K562 (cell line): ENCODE data around the gene SNX30. TPM values are rescaled to one million over a fixed set of nuclear protein-coding genes. Genes with fewer than 3 reads are reported as not detected.

Source experiments
- ATAC-seq: fragments of 200-7000 bp; cut with Tn5 transposase; 3 replicates; pipeline ENCODE4 v1.9.1; 2020; ENCODE audit warnings: moderate library complexity
- BruUV-seq: library from RNA; stranded (reverse); fragments of 400-500 nt; replicated peaks from 2 replicates; lab custom pipeline; 2021; lab: Mats Ljungman, UMichigan
- CTCF ChIA-PET: fragments of 300-600 bp; formaldehyde crosslinking; extraction: SDS; loops from one replicate; lab custom pipeline; 2021; ENCODE audit warnings: low intra/inter-chr PET ratio; lab: Yijun Ruan, JAX
- POLR2A ChIA-PET: fragments of 300-600, 350-650 bp; sonication (Branson Sonifier 250); formaldehyde crosslinking; extraction: SDS; loops from one replicate; lab custom pipeline; 2021; ENCODE audit warnings: antibody characterized with exemption, inconsistent platforms; lab: Yijun Ruan, JAX
- DNase-seq, 4 experiments: peaks; one replicate each; pipeline versions ENCODE4 v3.0.0 to v3.0.0-alpha.2; 2011 to 2018; ENCODE audit warnings: low spot score in 3 of 4, mixed read lengths in 3 of 4; ENCODE audit errors: extremely low read depth in 1 of 4
- FAIRE-seq: peaks from 2 replicates; lab custom pipeline; 2011; peaks lifted over from hg19 to GRCh38; lab: Jason Lieb, UNC
- H2AFZ ChIP-seq: 2 replicates; pipeline ENCODE4 v1.6.0; 2011; ENCODE audit warnings: low read depth, low read length, control low read depth, inconsistent platforms
- H3K27ac ChIP-seq: fragments of 200-600 bp; 3 replicates; pipeline ENCODE4 v1.8.0; 2011; ENCODE audit warnings: low read depth, mild to moderate bottlenecking, control low read depth, inconsistent platforms, low read length, moderate library complexity, mixed read lengths; ENCODE audit errors: extremely low read depth
- H3K27me3 ChIP-seq, 2 experiments: fragments of 300-600 bp in 1 of 2; 2 replicates in 1 of 2; 3 replicates in 1 of 2; pipeline versions ENCODE4 v1.6.0 to v1.8.0; 2011; ENCODE audit warnings: inconsistent platforms in 2 of 2, low read length in 2 of 2, mild to moderate bottlenecking in 1 of 2, mixed read lengths in 1 of 2, moderate library complexity in 1 of 2; ENCODE audit not compliant: control insufficient read depth in 2 of 2, insufficient read depth in 2 of 2
- H3K36me3 ChIP-seq: fragments of 300-600 bp; 3 replicates; pipeline ENCODE4 v1.8.0; 2011; ENCODE audit warnings: mild to moderate bottlenecking, low read length, inconsistent platforms; ENCODE audit not compliant: control insufficient read depth, insufficient read depth
- H3K4me1 ChIP-seq, 2 experiments: fragments of 200-600 bp in 1 of 2; replicated peaks in 1 of 2; 2 replicates in 1 of 2; 3 replicates in 1 of 2; pipeline versions ENCODE4 v1.5.1 to v1.8.0; 2011; ENCODE audit warnings: inconsistent platforms in 2 of 2, low read length in 2 of 2, mild to moderate bottlenecking in 1 of 2, mixed read lengths in 1 of 2, moderate library complexity in 1 of 2; ENCODE audit not compliant: control insufficient read depth in 2 of 2, insufficient read depth in 2 of 2
- H3K4me2 ChIP-seq: 2 replicates; pipeline ENCODE4 v1.6.1; 2011; ENCODE audit warnings: low read length, control low read depth, inconsistent platforms, mixed read lengths; ENCODE audit not compliant: insufficient read depth
- H3K4me3 ChIP-seq: fragments of 200-600 bp; sonication (generic), shearing (Covaris generic); 2 replicates; pipeline ENCODE4 v1.5.1; 2016; ENCODE audit warnings: control low read depth, inconsistent platforms
- H3K79me2 ChIP-seq: fragments of 200-600 bp; 3 replicates; pipeline ENCODE4 v1.8.0; 2011; ENCODE audit warnings: low read length, inconsistent platforms; ENCODE audit not compliant: control insufficient read depth, insufficient read depth
- H3K9ac ChIP-seq, 2 experiments: 2 replicates each; pipeline versions ENCODE4 v1.6.0 to v1.6.1; 2011; ENCODE audit warnings: low read depth in 2 of 2, low read length in 2 of 2, control low read depth in 1 of 2, inconsistent platforms in 1 of 2, mild to moderate bottlenecking in 1 of 2, mixed read lengths in 1 of 2; ENCODE audit not compliant: insufficient read depth in 1 of 2
- H3K9me1 ChIP-seq: one replicate; pipeline ENCODE4 v1.6.0; 2011; ENCODE audit warnings: inconsistent platforms, mild to moderate bottlenecking, low read length, moderate library complexity; ENCODE audit not compliant: control insufficient read depth, insufficient read depth
- H3K9me3 ChIP-seq: replicated peaks from 2 replicates; pipeline ENCODE4 v1.5.1; 2011; ENCODE audit warnings: low read depth, low read length, inconsistent platforms; ENCODE audit not compliant: control insufficient read depth, insufficient read depth
- H4K20me1 ChIP-seq: replicated peaks from 2 replicates; pipeline ENCODE4 v1.6.1; 2011; ENCODE audit warnings: low read length, inconsistent platforms, mixed read lengths; ENCODE audit not compliant: control insufficient read depth, insufficient read depth
- C11orf30 ChIP-seq: fragments of 450-650 bp; IDR thresholded peaks from 2 replicates; pipeline ENCODE4 v1.6.1; 2016; ENCODE audit warnings: low read depth, mild to moderate bottlenecking
- CHD2 ChIP-seq: IDR thresholded peaks from 2 replicates; pipeline ENCODE4 v1.6.1; 2011; ENCODE audit warnings: low read depth, low read length
- COPS2 ChIP-seq: fragments of 450-650 bp; conservative IDR thresholded peaks from 2 replicates; pipeline ENCODE4 v1.6.1; 2016; ENCODE audit warnings: mild to moderate bottlenecking, moderate library complexity
- HDAC3 ChIP-seq: fragments of 450-650 bp; IDR thresholded peaks from 2 replicates; pipeline ENCODE4 v1.6.1; 2018; ENCODE audit warnings: borderline replicate concordance, mild to moderate bottlenecking, moderate library complexity; ENCODE audit not compliant: partially characterized antibody
- HNRNPL ChIP-seq: fragments of 200-400 bp; formaldehyde crosslinking; IDR thresholded peaks from 2 replicates; pipeline ENCODE4 v1.6.1; 2017; ENCODE audit warnings: low read depth, mild to moderate bottlenecking, low read length
- MEIS2 ChIP-seq: fragments of 450-650 bp; IDR thresholded peaks from 2 replicates; pipeline ENCODE4 v1.6.1; 2014; ENCODE audit warnings: mild to moderate bottlenecking; ENCODE audit not compliant: partially characterized antibody
- PHF20 ChIP-seq: fragments of 450-650 bp; IDR thresholded peaks from 2 replicates; pipeline ENCODE4 v1.6.1; 2018; ENCODE audit not compliant: partially characterized antibody
- RFX7 ChIP-seq: fragments of 250-450 bp; sonication (Bioruptor Pico); IDR thresholded peaks from 2 replicates; pipeline ENCODE4 v1.5.1; 2021; ENCODE audit warnings: mild to moderate bottlenecking
- SMARCC2 ChIP-seq: fragments of 450-650 bp; IDR thresholded peaks from 2 replicates; pipeline ENCODE4 v1.6.1; 2017; ENCODE audit warnings: antibody characterized with exemption, moderate library complexity, mild to moderate bottlenecking, low read depth
- SRF ChIP-seq, 2 experiments: fragments of 250-450, 450-650 bp in 1 of 2; sonication (Bioruptor Pico) in 1 of 2; sonication (generic) in 1 of 2; formaldehyde crosslinking; IDR thresholded peaks; 2 replicates each; pipeline versions ENCODE4 v1.5.0 to v1.5.1; 2020 to 2022; ENCODE audit warnings: mild to moderate bottlenecking in 1 of 2, missing genetic modification reagents in 1 of 2
- TCF7L2 ChIP-seq: fragments of 150-350 bp; IDR thresholded peaks from 2 replicates; pipeline ENCODE4 v1.6.1; 2016; ENCODE audit warnings: low read depth, mild to moderate bottlenecking, low read length, moderate library complexity
- ZEB2 ChIP-seq: fragments of 450-650 bp; IDR thresholded peaks from 2 replicates; pipeline ENCODE4 v1.6.1; 2016
- ZNF445 ChIP-seq: fragments of 250-450 bp; sonication (Bioruptor Pico); IDR thresholded peaks from 2 replicates; pipeline ENCODE4 v1.4.0; 2020; ENCODE audit warnings: low read depth, mild to moderate bottlenecking, moderate library complexity
- ZNF655 ChIP-seq: fragments of 250-450 bp; sonication (Bioruptor Pico); IDR thresholded peaks from 2 replicates; pipeline ENCODE4 v1.5.0; 2021
- WGBS: fragments of 100-300 bp; shearing (Covaris generic); methylation state at CpG from one replicate; pipeline ENCODE4 v1.1.6; 2016; ENCODE audit warnings: low coverage, mixed read lengths; ENCODE audit not compliant: insufficient coverage; ENCODE audit errors: missing lambda C conversion rate; 5-methylcytosine and 5-hydroxymethylcytosine counted together
- in situ Hi-C: fragments of 300-500 bp; cut with MboI; formaldehyde crosslinking; loops from 4 replicates; pipeline ENCODE4 v1.15.0; 2018; ENCODE audit warnings: inconsistent platforms, mixed read lengths
- intact Hi-C: fragments of 100-400 bp; cut with micrococcal nuclease; formaldehyde crosslinking; loops from 2 replicates; pipeline ENCODE4 v1.14.2; 2022
- polyA plus RNA-seq, 8 experiments: library from polyadenylated mRNA; depleted of rRNA in 4 of 8; stranded (reverse) in 5 of 8; unstranded in 3 of 8; fragments of >200 nt; fragmentation: Nextera tagmentation in 2 of 8; fragmentation: Illumina TruSeq in 1 of 8; extraction: Ambion mirVana in 2 of 8; extraction: Trizol in 1 of 8; gene quantifications; 2 replicates each; pipeline versions ENCODE4 v1.2.1 to v1.2.3, GENCODE V29; 2011 to 2014; ENCODE audit warnings: inconsistent platforms in 1 of 8, missing spikeins in 1 of 8
- total RNA-seq, 7 experiments: library from RNA; depleted of rRNA in 6 of 7; stranded (reverse); fragments of >200 nt in 6 of 7; fragmentation: Illumina TruSeq in 2 of 7; extraction: Trizol in 2 of 7; gene quantifications; 2 replicates each; pipeline versions ENCODE4 v1.2.1 to v1.2.3, GENCODE V29; 2011 to 2021; ENCODE audit warnings: low replicate concordance in 1 of 7
- TF ChIP-seq, protein P1 (sequence below): fragments of 450-650 bp; IDR thresholded peaks from 2 replicates; pipeline ENCODE4 v1.6.1; 2018; ENCODE audit not compliant: partially characterized antibody

The SNX30 gene
- total and polyA plus RNA-seq, 9 of the 15 experiments (the other 6 are each of a cell fraction or from before 2014, with no cell fraction given) = 0.76 to 5.9 (median 3.3) TPM

GRCh38 chr9:112823257-112823656 is 72.7 kb downstream of the SNX30 start:
- Histone ChIP-seq H3K27ac (no peak overlapping the region), H3K9me1 (no peaks in the 10 kb centered on the region), H3K4me1 (no peaks in the 10 kb centered on the region), H3K79me2 (no peaks in the 10 kb centered on the region), H3K4me2 (no peak overlapping the region), H3K9ac (no peak overlapping the region), H4K20me1 (no peaks in the 10 kb centered on the region), H3K9me3 (no peaks in the 10 kb centered on the region), H2AFZ (no peak overlapping the region), H3K36me3 (0 out of 3 replicates have a peak, but pooled peaks cover 2% of the 10 kb centered on the region), H3K27me3 (no peaks in the 10 kb centered on the region; a peak in 1 of 5 replicates), H3K4me3 (no peak overlapping the region)
- no peak for TF ChIP-seq C11orf30
- no peak for TF ChIP-seq HNRNPL
- no peak for TF ChIP-seq SRF (CRISPR knock-in tag; IDR thresholded peaks at IDR 0.05)
- no peak for TF ChIP-seq MEIS2
- TF ChIP-seq TCF7L2 = no peak
- TF ChIP-seq ZNF445 (CRISPR knock-in tag) = no peak
- no peak for TF ChIP-seq CHD2
- no peak for TF ChIP-seq ZEB2
- TF ChIP-seq, protein P1, sequence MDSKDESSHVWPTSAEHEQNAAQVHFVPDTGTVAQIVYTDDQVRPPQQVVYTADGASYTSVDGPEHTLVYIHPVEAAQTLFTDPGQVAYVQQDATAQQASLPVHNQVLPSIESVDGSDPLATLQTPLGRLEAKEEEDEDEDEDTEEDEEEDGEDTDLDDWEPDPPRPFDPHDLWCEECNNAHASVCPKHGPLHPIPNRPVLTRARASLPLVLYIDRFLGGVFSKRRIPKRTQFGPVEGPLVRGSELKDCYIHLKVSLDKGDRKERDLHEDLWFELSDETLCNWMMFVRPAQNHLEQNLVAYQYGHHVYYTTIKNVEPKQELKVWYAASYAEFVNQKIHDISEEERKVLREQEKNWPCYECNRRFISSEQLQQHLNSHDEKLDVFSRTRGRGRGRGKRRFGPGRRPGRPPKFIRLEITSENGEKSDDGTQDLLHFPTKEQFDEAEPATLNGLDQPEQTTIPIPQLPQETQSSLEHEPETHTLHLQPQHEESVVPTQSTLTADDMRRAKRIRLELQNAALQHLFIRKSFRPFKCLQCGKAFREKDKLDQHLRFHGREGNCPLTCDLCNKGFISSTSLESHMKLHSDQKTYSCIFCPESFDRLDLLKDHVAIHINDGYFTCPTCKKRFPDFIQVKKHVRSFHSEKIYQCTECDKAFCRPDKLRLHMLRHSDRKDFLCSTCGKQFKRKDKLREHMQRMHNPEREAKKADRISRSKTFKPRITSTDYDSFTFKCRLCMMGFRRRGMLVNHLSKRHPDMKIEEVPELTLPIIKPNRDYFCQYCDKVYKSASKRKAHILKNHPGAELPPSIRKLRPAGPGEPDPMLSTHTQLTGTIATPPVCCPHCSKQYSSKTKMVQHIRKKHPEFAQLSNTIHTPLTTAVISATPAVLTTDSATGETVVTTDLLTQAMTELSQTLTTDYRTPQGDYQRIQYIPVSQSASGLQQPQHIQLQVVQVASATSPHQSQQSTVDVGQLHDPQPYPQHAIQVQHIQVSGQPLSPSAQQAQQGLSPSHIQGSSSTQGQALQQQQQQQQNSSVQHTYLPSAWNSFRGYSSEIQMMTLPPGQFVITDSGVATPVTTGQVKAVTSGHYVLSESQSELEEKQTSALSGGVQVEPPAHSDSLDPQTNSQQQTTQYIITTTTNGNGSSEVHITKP = no peak
- no peak for TF ChIP-seq PHF20
- TF ChIP-seq HDAC3 = no peak
- no peak for TF ChIP-seq COPS2
- TF ChIP-seq ZNF655 (CRISPR knock-in tag) = no peak
- TF ChIP-seq SMARCC2 = no peak
- TF ChIP-seq RFX7 = no peak
- ATAC-seq (no peak), DNase-seq (no peak), FAIRE-seq (no peak)
- intact Hi-C loops (loop anchor here (5.0 kb wide), 1 partner anchor 156 kb away; no protein-coding TSS in a partner anchor), in situ Hi-C loops (loop anchor here (25.0 kb wide), 1 partner anchor 736 kb away; no protein-coding TSS in a partner anchor)
- no TSS peak for BruUV-seq
- ChIA-PET POLR2A (interaction anchor here (1.3 kb wide), 1 partner anchor 12 kb away, joined by 3 read pairs; no protein-coding TSS in a partner anchor), CTCF (no interaction called here)
- WGBS = 37% methylated on average over 3 of the region's 3 CpGs
